K562 (cell line): ENCODE measurements around the gene FETUB.

Experiments used
- AFF4 ChIP-seq: sonication (generic); formaldehyde crosslinking; IDR thresholded peaks from 2 replicates; pipeline ENCODE4 v1.8.0; 2023; ENCODE audit warnings: mild to moderate bottlenecking, missing genetic modification reagents
- CBFB ChIP-seq: sonication (generic); formaldehyde crosslinking; IDR thresholded peaks from 2 replicates; pipeline ENCODE4 v1.4.0; 2020; ENCODE audit warnings: mild to moderate bottlenecking, missing genetic modification reagents
- CTCF ChIP-seq, 3 experiments: IDR thresholded peaks in 2 of 3; conservative IDR thresholded peaks in 1 of 3; 2 replicates each; pipeline ENCODE4 v1.5.1; 2011 to 2012; ENCODE audit warnings: low read length in 3 of 3, mild to moderate bottlenecking in 3 of 3, control low read depth in 2 of 3, improper control_type of control experiment in 1 of 3, inconsistent platforms in 1 of 3, low read depth in 1 of 3, mixed read lengths in 1 of 3, moderate library complexity in 1 of 3; ENCODE audit not compliant: insufficient read depth in 2 of 3
- EZH2 ChIP-seq: IDR thresholded peaks from 2 replicates; pipeline ENCODE4 v1.6.1; 2012; ENCODE audit warnings: low read depth, mild to moderate bottlenecking, inconsistent platforms, low read length, borderline replicate concordance
- FOXM1 ChIP-seq, 2 experiments: fragments of 450-650 bp in 1 of 2; sonication (generic) in 1 of 2; formaldehyde crosslinking in 1 of 2; IDR thresholded peaks; 2 replicates each; pipeline versions ENCODE4 v1.6.1 to v1.9.0; 2017 to 2022; ENCODE audit warnings: low read depth in 2 of 2, mild to moderate bottlenecking in 2 of 2, missing genetic modification reagents in 1 of 2, moderate library complexity in 1 of 2
- HDAC6 ChIP-seq: IDR thresholded peaks from 2 replicates; pipeline ENCODE4 v1.6.1; 2012; ENCODE audit warnings: low read depth, mild to moderate bottlenecking, control low read depth, inconsistent platforms, low read length, moderate library complexity
- JUND ChIP-seq, 2 experiments: IDR thresholded peaks; 2 replicates in 1 of 2; 3 replicates in 1 of 2; pipeline ENCODE4 v1.6.1; 2011; ENCODE audit warnings: borderline replicate concordance in 2 of 2, low read depth in 2 of 2, low read length in 2 of 2, improper control_type of control experiment in 1 of 2, missing biosample characterization in 1 of 2, missing genetic modification characterization in 1 of 2, missing genetic modification reagents in 1 of 2
- MAFF ChIP-seq: IDR thresholded peaks from 2 replicates; pipeline ENCODE4 v1.6.1; 2012; ENCODE audit warnings: low read length, improper control_type of control experiment
- MAX ChIP-seq: sonication (generic); formaldehyde crosslinking; IDR thresholded peaks from 2 replicates; pipeline ENCODE4 v1.9.0; 2022; ENCODE audit warnings: mild to moderate bottlenecking, missing genetic modification reagents
- MYNN ChIP-seq, 2 experiments: sonication (generic); formaldehyde crosslinking in 1 of 2; IDR thresholded peaks; 2 replicates each; pipeline versions ENCODE4 v1.5.0 to v1.6.1; 2016 to 2020; ENCODE audit warnings: antibody characterized with exemption in 1 of 2, missing genetic modification reagents in 1 of 2
- NFYB ChIP-seq: IDR thresholded peaks from 2 replicates; pipeline ENCODE4 v1.6.1; 2011; ENCODE audit warnings: mild to moderate bottlenecking, moderate library complexity; ENCODE audit not compliant: insufficient read length; ENCODE audit errors: extremely low read depth
- POLR2AphosphoS5 ChIP-seq: IDR thresholded peaks from 2 replicates; pipeline ENCODE4 v1.6.1; 2011; ENCODE audit warnings: mild to moderate bottlenecking, low read depth, low read length, moderate library complexity; ENCODE audit not compliant: control insufficient read depth, insufficient read depth
- SMC3 ChIP-seq: conservative IDR thresholded peaks from 2 replicates; pipeline ENCODE4 v1.6.1; 2011; ENCODE audit warnings: low read depth, low read length, improper control_type of control experiment; ENCODE audit not compliant: insufficient read depth
- ZNF280B ChIP-seq: fragments of 250-450 bp; sonication (Bioruptor Pico); IDR thresholded peaks from 2 replicates; pipeline ENCODE4 v1.5.1; 2021; ENCODE audit warnings: mild to moderate bottlenecking

GRCh38 chr3:186640473-186640818 is 247 bp downstream of the FETUB start:
- TF ChIP-seq SMC3: no peak
- no peak for TF ChIP-seq FOXM1 (IDR thresholded peaks at IDR 0.05; ENCODE audit: low read depth)
- TF ChIP-seq FOXM1 (CRISPR knock-in tag; IDR thresholded peaks at IDR 0.05; ENCODE audit: low read depth): no peak
- no peak for TF ChIP-seq CTCF (IDR thresholded peaks at IDR 0.05 in 2 of 3, conservative IDR thresholded peaks at IDR 0.05 in 1 of 3; ENCODE audit: insufficient read depth in 2 of 3, low read depth in 1 of 3, low read length in 3 of 3)
- no peak for TF ChIP-seq MAFF
- TF ChIP-seq MYNN (IDR thresholded peaks at IDR 0.05): no peak
- no peak for TF ChIP-seq MYNN (CRISPR knock-in tag; IDR thresholded peaks at IDR 0.05)
- TF ChIP-seq ZNF280B (CRISPR knock-in tag): no peak
- no peak for TF ChIP-seq AFF4 (CRISPR knock-in tag)
- no peak for TF ChIP-seq POLR2AphosphoS5
- TF ChIP-seq CBFB (CRISPR knock-in tag): no peak
- no peak for TF ChIP-seq JUND (IDR thresholded peaks at IDR 0.05; ENCODE audit: borderline replicate concordance, low read depth, low read length)
- TF ChIP-seq JUND (tag; IDR thresholded peaks at IDR 0.05; ENCODE audit: borderline replicate concordance, low read depth, low read length): no peak
- TF ChIP-seq HDAC6: no peak
- no peak for TF ChIP-seq NFYB
- no peak for TF ChIP-seq EZH2
- no peak for TF ChIP-seq MAX (CRISPR knock-in tag)
